ENCODE results near the gene CD33.

- TF ChIP-seq POLR2A (IDR thresholded peaks at IDR 0.05), result no peak
- TF ChIP-seq, protein P1, sequence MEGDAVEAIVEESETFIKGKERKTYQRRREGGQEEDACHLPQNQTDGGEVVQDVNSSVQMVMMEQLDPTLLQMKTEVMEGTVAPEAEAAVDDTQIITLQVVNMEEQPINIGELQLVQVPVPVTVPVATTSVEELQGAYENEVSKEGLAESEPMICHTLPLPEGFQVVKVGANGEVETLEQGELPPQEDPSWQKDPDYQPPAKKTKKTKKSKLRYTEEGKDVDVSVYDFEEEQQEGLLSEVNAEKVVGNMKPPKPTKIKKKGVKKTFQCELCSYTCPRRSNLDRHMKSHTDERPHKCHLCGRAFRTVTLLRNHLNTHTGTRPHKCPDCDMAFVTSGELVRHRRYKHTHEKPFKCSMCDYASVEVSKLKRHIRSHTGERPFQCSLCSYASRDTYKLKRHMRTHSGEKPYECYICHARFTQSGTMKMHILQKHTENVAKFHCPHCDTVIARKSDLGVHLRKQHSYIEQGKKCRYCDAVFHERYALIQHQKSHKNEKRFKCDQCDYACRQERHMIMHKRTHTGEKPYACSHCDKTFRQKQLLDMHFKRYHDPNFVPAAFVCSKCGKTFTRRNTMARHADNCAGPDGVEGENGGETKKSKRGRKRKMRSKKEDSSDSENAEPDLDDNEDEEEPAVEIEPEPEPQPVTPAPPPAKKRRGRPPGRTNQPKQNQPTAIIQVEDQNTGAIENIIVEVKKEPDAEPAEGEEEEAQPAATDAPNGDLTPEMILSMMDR (IDR thresholded peaks at IDR 0.05), result no peak
These were observed 32.6 kb downstream of the CD33 start for GRCh38 chr19:51257471-51257870.

Data from right lobe of liver (tissue), 4 donors.